UCSD-AML1 (cell line): Measurements from ENCODE around the gene MEGF6.

ENCODE experiments used
- DNase-seq: peaks from one replicate; lab custom pipeline; 2025; ENCODE audit not compliant: unreplicated experiment; lab: John Stamatoyannopoulos, UW

MEGF6 gene

DNA sequence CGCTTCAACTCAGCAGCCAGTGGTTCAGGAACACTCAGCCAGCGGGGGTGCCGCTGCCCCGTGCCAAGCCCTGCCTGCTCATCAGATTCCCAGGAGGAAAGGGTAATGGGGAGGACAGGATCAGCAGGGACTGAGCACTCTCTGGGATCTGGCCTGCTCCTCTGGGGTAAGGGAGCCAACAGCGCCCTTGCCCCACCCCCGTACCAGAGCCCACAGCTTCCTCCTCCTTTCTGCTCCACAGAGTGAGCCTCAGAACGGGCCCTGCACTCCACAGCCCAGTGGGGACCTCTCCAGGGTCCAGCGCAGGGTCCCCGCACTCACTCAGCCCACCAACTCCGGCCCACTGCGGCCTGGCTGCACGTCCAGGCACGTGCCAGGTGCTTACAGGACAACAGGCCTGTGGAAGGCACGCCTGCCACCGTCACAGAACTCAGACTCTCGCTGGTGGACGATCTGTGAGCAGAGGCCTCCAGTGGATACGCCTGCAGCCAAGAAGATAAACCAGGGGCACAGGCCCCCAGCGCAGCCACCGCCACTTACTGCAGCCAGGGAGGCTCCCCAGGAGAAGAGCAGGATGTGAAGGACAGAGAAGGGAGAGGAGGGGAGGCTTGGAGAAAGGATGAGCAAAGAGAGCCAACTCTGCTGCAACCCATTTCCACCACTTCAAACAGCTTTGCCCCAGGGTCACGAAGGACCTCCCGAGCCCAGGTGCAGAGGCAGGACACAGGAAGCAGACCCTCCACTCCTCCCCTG, 2.1 kb downstream of the MEGF6 start:
- peak; percentile 42 for DNase-seq

DNA sequence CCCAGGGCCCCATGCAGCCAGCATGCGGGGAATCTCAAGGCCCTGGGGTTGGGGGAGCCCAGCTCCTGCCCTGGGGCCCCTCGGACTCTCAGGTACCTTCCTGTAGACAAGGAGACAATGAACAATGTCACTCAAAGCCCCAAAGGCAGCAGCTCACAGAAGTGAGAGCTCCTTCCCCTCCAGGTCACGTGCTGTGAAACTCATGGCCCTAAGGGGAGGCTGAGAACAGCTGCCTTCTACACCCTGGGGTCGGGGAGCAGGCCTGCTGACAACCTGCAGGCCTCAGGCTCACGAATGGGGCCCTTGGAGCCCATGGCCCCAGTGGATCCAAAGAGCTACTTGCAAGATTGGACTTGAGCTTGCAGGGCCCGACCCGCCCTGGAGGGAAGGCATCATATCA, 3.2 kb downstream of the MEGF6 start:
- DNase-seq: no peak

- no peak for DNase-seq
These were observed 3.6 kb downstream of the MEGF6 start for GRCh38 chr1:3607703-3608065.

- no peak for DNase-seq
These were observed 4.3 kb downstream of the MEGF6 start for GRCh38 chr1:3606779-3607702.

GRCh38 chr1:3604997-3605823, 6.1 kb downstream of the MEGF6 start:
- DNase-seq: no peak

DNA sequence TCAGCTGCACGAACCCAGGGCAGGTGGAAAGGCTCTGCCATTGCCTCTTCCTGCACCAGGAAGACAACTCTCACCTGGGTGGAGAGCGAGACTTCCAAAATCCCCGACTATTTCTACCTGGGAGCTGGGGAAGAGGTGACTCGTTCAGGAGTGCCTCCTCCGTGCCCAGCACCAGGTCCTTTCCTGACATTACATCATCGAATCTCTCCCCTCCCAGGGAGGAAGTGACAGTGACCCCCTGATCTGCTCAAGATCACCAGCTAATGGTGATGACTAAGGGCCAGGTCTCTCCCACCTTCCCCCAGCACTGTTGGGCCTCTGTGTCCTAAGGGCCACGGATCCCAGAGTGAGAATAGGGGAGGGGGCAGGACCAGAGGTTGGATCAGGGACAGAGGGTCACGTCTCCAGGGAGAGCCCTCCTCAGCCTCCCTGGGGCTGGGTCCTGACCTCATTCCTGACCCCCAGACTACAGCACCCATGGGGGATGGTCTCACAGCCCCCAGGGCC, 6.8 kb downstream of the MEGF6 start:
- DNase-seq: no peak

DNA sequence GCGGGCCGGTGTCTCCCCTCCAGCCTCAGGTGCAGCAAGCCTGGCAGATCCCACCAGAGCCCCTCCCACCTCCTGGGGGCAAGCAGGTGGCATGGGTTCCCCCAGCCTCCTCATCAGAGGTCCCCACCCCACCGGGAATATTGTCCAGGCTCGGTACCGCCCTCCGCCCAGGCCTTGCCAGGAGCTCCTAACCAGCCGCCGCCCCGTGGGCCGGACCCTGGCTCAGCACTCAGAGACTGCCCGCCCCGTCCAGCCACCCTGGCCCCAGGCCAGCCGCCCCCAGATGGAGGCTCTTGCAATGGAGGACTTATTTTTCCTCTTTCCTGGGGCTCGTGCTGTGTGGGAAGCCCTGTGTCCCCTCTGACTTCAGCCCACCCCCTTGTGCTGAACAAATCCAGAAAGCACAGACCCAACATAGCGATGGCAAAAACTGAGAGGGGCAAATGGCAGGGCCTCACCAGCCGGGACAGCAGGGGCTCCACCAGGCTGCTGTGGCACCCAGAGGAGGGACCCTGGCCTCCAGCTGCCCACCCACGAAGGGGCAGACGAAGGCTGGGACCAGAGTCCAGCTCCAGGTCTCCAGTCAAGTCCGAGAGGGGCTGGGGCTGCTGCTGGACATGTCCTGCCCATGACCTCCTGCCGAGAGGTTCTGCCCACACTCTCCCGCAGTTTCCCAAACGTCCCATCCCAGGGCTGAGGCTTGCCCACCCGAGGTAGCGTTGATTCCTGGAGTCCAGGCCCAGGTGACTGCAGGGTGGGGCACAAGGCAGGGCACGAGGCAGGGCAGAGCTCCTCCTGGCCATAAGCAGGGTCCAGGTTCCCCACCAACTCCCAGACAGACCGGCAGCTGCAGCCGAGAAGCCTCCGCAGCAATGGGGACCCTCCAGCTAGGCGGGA, 7.5 kb downstream of the MEGF6 start:
- no peak for DNase-seq

DNA sequence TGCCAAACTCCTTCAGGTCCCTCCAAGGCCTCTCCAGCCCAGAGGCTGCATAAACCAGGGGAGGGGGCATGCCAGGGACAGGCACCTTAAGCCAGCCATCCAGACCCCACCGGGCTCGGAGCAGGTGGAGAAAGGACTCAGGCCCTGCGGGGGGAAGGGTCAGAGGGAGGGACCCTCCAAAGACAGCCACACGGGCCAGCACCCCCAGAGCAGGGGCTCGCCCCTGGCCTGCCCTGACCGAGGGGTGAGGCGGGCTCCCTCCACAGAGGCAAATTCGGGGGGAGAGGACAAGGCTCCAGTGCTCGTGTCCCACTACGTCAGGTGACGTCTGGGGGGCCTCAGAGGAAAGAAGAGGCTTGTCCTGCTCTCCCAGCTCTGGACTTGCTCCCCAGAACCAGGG, 8.2 kb downstream of the MEGF6 start:
- no peak for DNase-seq

GRCh38 chr1:3602375-3602774, 8.9 kb downstream of the MEGF6 start:
- DNase-seq: no peak

DNA sequence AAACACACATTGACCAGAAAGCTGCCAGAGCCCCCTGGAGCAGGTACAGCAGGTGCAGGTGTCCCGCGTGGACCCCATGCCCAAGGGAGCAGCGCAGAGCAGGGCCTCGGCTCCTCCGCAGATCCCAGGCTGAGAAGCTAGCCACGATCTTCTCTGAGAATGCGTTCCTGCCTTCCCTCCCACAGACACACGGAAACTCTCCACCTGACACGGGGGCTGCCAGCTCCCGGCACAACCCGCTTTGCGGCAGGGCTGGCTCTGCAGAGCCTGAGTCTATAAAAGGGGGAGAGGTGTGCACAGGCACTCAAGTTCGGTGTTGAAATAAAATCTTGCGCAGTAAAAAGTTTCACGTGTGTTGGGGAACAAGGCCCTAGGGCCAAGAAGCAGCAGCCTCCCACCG, 9.6 kb downstream of the MEGF6 start:
- DNase-seq: no peak

DNA sequence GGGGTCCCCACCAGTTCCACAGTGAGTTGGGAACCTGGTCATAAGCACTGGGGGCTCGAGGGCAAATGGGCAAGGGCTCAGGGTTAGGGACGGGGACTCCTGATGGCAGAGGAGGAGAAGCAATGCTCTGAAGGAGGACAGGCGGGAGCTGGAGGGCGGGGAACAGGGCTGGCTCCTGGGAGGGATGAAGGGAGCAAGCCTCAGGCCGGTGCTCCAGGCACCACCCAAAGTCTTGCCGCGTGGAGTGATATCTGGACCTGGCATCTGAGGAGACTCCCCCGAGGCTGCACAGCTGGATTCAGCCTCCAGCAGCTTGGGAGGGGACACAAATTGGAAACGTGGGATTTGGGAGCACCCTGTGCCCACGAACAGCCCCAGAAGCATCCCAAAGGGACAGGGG, 11.0 kb downstream of the MEGF6 start:
- DNase-seq: no peak

DNA sequence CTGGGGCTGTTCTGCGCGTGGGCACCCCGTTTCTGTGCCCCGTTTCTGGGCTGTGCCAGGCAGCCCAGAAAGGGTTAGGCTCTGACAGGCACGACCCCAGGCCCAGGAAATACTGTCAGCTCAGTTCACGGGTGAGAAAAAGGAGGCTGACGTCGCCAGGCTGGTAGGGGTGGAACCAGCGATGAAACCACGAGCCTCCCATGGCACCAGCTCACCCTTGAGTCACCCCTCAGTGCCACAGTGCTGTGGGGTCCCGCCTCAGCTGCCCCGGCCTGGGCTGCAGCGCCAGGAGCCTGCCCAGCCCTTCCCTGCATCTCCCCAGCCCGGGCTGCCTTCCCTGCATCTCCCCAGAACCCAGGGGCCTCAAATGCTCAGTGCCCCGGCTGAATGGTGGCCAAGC, 11.5 kb downstream of the MEGF6 start:
- no peak for DNase-seq

- no peak for DNase-seq
These were observed 12.0 kb downstream of the MEGF6 start for GRCh38 chr1:3599286-3599811.

- DNase-seq: no peak
These were observed 12.6 kb downstream of the MEGF6 start for GRCh38 chr1:3598522-3599285.

DNA sequence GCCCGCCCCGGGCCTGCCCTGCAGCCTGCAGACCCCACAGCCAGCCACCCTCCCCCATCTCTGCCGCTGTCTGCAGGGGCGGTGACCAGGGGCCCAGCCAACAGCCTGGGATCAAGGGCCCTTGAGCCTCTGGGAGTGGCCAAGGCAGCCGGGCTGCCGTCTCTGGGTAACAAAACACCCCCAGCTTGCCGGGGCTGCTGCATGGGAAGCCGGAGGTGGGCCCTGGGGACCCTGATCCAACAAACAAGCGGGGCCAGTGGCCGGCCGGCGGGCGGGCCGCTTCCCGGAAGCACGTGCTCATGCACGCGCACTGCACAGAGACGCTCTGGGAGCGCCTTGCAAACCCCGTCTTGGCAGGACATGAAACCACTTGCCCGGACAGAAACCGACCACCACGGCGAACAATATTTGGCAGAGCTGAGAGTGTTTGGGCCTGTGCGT, 13.2 kb downstream of the MEGF6 start:
- DNase-seq: peak; percentile 46

- DNase-seq: peak; percentile 81
These were observed 13.7 kb downstream of the MEGF6 start for GRCh38 chr1:3597599-3597964.

DNA sequence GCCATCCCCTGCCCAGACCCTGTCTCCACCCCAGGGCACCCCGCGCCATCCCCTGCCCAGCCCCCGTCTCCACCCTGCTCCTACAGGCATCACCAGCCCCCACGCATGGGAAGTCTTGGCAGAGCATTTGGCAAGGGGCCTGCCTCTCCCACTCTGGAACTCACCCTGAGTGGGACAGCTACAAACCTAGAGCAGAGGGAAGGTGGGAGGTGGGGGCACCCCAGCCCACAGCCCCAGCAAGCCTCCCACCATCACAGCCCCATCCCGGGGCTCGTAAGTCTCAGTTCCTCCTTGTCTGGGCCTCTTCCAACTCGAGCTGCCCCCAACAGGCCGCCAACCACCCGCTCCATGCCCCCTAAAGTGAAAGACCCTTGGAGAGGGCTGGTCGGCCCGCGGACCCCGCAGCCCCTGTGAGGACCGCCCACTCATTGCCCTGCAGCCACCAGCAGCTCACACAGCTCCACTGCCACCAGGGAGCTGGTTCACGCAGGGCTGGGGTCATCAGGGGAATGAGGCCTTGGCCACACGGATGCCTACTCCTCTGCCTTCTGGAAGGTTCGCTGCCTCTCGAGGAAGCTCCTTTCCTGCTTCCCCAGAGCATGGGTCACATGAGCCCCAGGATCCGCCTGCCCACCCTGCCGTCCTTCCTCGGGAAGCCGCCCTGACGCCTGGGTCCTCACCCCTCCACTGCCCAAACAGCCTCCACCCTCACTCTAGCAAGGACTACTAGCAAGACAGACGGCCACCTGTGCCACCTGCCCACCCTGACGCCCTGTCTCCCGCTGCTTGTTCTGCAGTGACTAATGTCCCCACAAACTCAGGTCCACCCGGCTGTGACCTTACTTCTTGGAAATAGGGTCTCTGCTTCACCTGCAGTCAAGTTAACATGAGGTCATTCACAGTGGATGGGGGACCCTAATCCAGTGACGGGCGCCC, 14.4 kb downstream of the MEGF6 start:
- no peak for DNase-seq

GRCh38 chr1:3595949-3596348, 15.4 kb downstream of the MEGF6 start:
- DNase-seq: no peak
